Hindlimb muscle (tissue), 1 donor: ENCODE results near the gene FIBP. TPM values are rescaled to one million over a fixed set of nuclear protein-coding genes. Genes with fewer than 3 reads are reported as not detected.
"Not testable (repeated sequence)": the region's sequence is repeated elsewhere in the genome, so short reads cannot be mapped to it uniquely, and the experiment has no call there.

ENCODE experiments used
- DNase-seq: peaks from one replicate; pipeline ENCODE4 v3.0.0-alpha.2; 2013
- polyA plus RNA-seq: library from polyadenylated mRNA; unstranded; fragments of 120-200 nt; gene quantifications from one replicate; pipeline ENCODE4 v1.2.1, GENCODE V29; 2013; ENCODE audit not compliant: insufficient read length

FIBP gene
- polyA plus RNA-seq, 1 donor = 59.8 TPM

DNA sequence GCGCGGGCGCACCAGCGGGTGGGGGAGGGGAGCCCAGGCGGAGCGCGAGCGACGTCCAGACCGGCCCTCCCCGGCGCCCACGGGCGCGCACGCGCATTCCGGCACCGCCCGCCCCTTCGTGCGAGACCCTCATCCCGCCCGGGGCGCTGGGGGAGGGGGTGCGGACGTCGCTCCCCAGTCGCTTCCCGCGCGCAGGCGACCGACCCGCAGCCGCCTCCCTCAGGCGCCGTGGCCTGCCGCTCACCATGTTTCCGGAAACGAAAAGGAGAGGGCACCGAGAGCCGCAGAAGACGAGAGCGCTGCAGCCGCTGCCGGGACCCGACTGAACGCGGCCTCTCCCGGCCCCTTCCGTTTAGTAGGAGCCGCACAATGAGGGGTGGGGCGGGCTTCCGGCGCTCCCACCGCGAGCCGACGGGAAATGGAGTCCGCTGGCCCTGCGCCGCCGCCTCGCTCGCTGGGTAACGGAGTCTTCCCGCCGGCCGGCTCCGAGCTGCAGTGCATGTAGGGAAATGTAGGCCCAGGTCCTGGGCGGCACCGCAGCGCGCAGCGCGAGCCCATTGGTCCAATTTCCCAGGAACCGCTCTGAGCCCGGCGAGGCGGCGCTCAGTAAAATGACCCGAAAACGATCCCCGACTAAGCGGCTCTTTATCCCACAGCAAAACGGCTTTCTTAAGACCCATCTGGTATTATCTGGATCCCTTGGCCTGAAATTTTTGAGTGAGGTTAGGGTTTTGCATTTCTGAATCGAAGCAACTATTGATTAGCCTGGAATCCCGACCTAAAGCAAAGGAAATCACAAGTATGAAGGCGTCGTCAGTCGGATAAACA, 30.2 kb downstream of the FIBP start, which contains the start of gene CFL1:
Gene CFL1, minus strand, starts transcription at position 328 of the 828 bp plus-strand sequence. Its CDS starts 81 bp downstream, at position 247.
- DNase-seq = peak; percentile 99

DNA sequence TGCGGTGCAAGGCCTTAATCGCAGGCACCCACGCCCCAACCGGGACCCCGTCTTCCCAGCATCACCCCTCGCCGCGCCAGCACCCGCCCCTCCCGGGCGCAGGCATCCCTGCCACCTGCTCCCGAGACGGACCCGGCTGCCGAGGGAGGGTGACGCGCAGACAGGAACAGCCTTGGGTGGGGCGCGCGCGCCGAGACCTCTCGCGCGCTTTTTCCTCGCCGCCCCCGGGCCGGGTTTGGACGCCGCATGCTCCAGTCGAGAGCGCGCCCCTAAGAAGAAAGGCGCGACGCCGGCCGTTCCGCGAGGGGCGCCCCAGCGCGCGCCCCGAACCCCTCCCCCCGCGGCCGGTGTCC, 30.8 kb downstream of the FIBP start:
- no peak for DNase-seq

- DNase-seq = peak; percentile 84
Measured at GRCh38 chr11:65856689-65857499, 31.4 kb downstream of the FIBP start.

DNA sequence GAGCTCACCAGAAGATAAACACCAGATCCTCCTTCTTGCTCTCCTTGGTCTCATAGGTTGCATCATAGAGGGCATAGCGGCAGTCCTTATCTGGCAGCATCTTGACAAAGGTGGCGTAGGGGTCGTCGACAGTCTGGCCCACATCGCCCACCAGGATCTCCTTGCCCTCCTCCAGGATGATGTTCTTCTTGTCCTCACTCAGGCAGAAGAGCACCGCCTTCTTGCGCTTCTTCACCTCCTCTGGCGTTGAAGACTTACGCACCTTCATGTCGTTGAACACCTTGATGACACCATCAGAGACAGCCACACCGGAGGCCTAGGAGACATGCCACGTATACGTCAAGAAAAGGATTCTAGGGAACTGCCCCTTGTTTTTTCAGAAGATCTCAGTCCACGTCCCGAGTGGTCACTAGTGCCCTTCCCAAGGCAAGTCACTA, 32.3 kb downstream of the FIBP start:
- no peak for DNase-seq

DNA sequence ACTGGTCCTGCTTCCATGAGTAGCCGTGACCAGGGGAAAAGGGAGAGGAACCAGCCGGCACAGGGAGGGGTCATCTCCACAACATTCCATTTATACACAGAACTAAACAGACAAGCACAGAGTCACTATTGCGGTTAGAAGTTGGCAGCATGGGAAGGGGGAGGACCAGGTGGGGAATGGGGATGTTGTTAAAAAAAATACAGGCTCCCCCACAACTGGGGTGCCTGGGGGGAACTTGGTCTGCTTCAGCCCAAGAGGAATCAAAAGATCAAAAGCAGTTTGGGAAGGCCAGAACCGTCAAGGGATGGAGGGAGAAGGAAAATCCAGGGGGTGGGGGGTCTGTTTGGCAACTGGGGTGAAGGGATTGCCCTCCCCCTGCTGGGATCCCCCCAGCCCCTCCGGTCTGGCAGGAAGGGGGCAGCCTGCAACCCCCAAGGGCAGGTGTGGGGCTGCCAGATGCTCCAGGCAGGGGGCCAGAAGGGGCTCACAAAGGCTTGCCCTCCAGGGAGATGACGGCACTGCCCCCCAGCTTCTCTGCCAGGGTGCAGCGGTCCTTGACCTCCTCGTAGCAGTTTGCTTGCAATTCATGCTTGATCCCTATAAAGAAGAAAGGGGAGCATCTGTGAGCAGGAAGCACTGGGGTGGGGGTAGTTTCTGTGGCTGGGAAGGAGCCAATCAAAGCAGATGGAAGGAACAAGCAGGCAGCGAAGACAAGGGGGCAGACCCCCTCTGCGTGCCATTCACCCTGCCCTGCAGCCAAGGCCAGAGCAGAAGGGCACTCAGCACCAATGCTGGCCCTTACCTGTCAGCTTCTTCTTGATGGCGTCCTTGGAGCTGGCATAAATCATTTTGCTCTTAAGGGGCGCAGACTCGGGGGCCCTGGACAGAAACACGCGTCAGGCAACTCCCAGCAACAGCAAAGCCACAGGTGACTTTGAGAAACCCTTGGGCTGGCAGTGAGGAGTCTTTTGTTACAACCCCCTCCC, 33.1 kb downstream of the FIBP start:
- DNase-seq = no peak

DNA sequence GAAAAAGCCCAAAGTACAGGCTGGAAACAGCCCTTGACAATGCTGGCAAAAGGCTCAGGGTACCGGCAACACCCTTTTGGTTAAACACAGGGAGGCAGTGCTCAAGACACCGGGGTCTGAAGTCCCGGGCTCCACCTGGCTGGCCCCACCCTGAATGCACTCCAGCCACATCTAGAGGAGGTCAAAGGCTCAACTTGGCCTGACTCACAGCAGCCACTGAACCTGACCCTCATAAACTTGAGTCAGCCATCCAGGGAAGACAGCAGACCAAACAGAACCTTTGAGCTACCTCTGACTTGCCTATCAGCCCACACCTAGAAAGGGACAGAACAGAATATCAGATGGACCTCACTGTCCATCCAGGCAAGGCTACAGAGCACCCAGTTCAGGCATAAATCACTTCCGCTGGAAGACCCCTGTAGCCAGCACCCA, 34.1 kb downstream of the FIBP start:
- no peak for DNase-seq

DNA sequence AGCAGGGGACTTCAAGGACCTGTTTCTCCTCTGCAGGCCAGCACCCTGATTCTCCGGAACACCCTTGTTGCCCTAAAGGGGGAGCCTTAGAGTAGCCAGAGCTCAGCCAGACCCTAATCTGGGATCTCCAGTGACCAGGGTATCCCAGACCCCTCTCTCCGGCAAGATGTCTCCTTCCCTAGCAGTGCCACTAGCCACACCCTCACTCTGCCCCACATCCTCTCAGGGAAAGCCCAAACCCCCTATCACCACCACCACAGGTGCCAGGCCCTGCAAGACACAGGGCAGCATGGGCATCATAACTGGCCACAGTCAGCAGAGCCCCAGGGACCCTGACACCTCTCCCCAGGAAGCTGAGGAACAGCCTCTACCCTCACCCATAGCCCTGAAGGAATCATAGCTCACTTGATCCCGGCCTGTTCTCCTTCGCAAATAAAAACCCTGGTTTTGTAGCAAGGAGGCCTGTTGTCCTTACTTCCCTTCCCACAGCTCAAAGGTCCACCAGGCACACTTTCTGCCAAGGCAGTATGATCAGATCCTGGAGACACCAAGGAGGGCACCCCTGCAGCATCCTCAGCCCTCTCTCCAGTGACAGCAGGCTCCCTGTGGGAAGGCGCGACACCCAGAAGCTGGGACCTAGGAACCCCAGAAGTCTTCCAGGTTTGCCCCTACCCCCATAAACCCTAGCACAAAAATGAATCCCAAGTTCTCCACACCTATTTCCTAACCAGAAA, 34.9 kb downstream of the FIBP start:
- no peak for DNase-seq

GRCh38 chr11:65852508-65853245, 35.6 kb downstream of the FIBP start:
- DNase-seq = no peak

DNA sequence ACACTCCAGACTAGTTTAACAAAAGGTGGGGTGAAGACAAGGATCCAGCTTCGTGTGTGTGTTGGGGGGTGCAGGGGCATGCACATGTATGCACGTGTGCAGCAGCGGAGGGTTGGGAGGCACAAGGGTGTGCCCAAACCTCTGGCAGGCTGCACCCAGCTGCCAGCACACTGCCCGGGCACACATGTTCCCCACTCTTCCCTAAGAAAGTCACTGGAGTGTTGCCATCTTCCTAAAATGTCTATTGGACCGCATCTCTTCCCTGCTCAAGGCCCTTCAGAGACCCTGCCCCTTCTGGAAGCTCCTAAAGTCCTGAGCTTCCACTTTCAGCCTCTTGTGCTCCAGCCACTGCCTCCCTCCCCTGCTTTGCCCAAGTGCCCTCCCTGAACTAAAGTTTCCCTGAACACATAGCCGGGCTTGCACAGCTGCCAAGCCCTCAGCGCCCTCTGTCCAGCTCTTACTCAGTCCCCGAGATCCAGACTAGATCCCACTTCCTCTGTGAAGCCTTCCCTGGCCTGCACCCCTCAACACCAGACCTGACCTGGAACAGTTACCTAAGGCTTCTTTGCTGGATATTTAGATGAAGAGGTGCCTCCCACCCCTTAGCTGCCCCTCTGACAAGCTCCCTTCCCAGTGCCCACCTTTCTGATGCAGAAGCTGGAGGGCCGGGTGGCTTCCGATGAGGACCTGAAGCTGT, 36.3 kb downstream of the FIBP start:
- no peak for DNase-seq

DNA sequence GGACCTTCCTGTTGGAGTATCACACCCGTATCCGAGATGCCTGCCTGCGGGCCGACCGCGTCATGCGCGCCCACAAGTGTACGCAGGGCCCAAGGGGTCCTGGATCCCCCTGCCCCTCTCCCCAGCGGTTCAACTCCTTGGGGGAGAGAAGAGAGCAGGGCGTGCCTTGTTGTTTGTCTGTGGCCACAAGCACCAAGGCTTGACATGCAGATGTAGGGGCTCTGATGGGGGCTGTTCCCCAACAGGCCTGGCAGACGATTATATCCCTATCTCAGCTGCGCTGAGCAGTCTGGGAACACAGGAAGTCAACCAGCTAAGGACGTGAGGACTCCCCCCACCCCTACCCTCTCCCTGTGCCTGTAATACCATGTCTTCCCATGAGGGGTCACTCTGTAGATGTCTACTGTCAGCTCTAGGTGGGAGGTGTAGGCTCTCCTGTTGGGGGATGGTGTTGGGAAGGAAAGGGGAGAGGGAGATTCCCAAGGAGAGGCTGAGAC, 37.1 kb downstream of the FIBP start:
- no peak for DNase-seq

- no peak for DNase-seq
Measured at GRCh38 chr11:65850217-65851082, 37.8 kb downstream of the FIBP start.

GRCh38 chr11:65849771-65850216, 38.5 kb downstream of the FIBP start:
- no peak for DNase-seq

- DNase-seq = no peak
Measured at GRCh38 chr11:65849366-65849765, 38.9 kb downstream of the FIBP start.

DNA sequence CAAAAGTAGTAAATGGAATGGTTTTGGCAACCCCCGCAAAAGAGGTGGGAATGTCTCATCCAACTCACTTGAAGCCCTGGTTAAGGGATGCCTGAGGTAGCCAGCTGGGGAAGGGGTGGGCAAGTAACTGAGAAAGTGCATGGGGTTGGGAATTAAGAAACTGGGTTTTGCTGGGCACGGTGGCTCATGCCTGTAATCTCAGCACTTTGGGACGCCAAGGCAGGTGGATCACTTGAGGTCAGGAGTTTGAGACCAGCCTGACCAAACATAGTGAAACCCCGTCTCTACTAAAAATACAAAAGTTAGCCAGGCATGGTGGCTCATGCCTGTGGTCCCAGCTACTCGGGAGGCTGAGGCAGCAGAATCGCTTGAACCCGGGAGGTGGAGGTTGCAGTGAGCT, 39.6 kb downstream of the FIBP start:
- not testable (repeated sequence) for DNase-seq

DNA sequence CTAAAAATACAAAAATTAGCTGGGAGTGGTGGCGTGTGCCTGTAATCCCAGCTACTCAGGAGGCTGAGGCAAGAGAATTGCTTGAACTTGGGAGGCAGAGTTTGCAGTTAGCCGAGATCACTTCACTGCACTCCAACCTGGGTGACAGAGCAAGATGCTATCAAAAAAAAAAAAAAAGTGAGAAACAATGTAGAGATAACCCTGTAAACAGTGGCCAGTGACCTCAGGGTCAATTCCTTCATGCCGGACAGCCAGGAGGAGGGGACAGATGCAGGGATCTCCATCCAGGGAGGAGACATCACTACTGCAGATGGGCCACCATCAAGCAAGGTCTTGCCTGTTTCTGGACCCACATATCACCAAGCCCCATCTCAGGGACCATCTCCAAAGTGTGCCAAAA, 40.5 kb downstream of the FIBP start:
- DNase-seq = no peak

GRCh38 chr11:65844231-65844872, 43.9 kb downstream of the FIBP start:
- no peak for DNase-seq

DNA sequence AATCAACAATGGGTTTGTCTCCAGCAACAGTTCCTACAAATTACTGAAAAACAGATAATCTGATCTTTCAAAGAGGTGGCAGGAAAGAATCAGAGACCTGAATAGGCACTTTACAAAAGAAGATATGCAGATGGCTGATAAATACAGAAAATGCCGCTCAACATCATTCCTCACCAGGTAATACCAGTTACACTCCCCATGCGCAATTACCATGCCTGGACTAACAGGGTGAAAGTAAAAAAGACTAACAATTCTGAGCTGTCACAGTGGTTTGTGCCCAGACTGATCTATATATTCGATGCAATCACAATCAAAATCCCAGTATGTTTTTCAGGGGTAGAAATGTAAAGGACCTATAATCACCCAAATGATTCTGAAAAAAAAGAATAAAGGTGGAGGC, 44.5 kb downstream of the FIBP start:
- no peak for DNase-seq

DNA sequence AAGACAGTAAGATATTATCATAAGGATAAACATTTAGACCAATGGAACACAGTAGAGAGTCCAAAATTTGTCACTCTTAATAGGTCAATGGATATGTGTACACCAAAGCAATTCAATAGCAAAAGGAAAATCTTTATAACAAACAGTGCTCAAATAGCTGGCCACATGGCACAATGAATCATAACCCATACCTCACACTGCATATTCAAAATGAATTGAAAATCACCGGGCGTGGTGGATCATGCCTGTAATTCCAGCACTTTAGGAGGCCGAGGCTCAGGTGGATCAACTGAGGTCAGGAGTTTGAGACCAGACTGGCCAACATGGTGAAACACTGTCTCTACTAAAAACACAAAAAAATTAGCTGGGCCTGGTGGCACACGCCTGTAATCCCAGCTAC, 46.1 kb downstream of the FIBP start:
- DNase-seq = no peak
